GM04504 (cell line): Measurements from ENCODE around the gene RALY.

Experiments
- DNase-seq: peaks from one replicate; pipeline ENCODE4 v3.0.0-alpha.2; 2012; ENCODE audit warnings: low read depth

RALY gene

GRCh38 chr20:33986560-33987216 lies 7.0 kb upstream of the RALY start:
- DNase-seq: no peak

- no peak for DNase-seq
Observed at GRCh38 chr20:33990075-33990474, 3.6 kb upstream of the RALY start.

- DNase-seq: no peak
Observed at GRCh38 chr20:33991502-33991901, 2.2 kb upstream of the RALY start.

- no peak for DNase-seq
Observed at GRCh38 chr20:33992145-33992922, 1.4 kb upstream of the RALY start.

GRCh38 chr20:33992923-33993575 lies 662 bp upstream of the RALY start:
- DNase-seq: peak; percentile 98

GRCh38 chr20:33994222-33994913 lies 657 bp downstream of the RALY start:
- peak; percentile 59 for DNase-seq

- no peak for DNase-seq
Observed at GRCh38 chr20:33995053-33995831, 1.5 kb downstream of the RALY start.

- DNase-seq: no peak
Observed at GRCh38 chr20:33999025-33999649, 5.4 kb downstream of the RALY start.

- no peak for DNase-seq
Observed at GRCh38 chr20:34001378-34001777, 7.7 kb downstream of the RALY start.

GRCh38 chr20:34004227-34004626 lies 10.5 kb downstream of the RALY start:
- DNase-seq: no peak

GRCh38 chr20:34004790-34005457 lies 11.2 kb downstream of the RALY start:
- DNase-seq: no peak

- no peak for DNase-seq
Observed at GRCh38 chr20:34006619-34007018, 12.9 kb downstream of the RALY start.

- no peak for DNase-seq
Observed at GRCh38 chr20:34008477-34008876, 14.8 kb downstream of the RALY start.

- DNase-seq: no peak
Observed at GRCh38 chr20:34010405-34010931, 16.8 kb downstream of the RALY start.

- no peak for DNase-seq
Observed at GRCh38 chr20:34011275-34011674, 17.6 kb downstream of the RALY start.

- no peak for DNase-seq
Observed at GRCh38 chr20:34012330-34012729, 18.6 kb downstream of the RALY start.

GRCh38 chr20:34012735-34013134 lies 19.0 kb downstream of the RALY start:
- DNase-seq: no peak

- DNase-seq: no peak
Observed at GRCh38 chr20:34013554-34013953, 19.8 kb downstream of the RALY start.

- DNase-seq: no peak
Observed at GRCh38 chr20:34014878-34015277, 21.2 kb downstream of the RALY start.
